ENCODE results near the gene CCDC157. TPM values are rescaled to one million over a fixed set of nuclear protein-coding genes. Genes with fewer than 3 reads are reported as not detected.

Gene CCDC157
- total and polyA plus RNA-seq, 10 of the 15 experiments (the other 5 are each of a cell fraction or from before 2014, with no cell fraction given): 0.10 to 2.8 (median 1.2) TPM

- TF ChIP-seq ATF3 (IDR thresholded peaks at IDR 0.05; ENCODE audit: borderline replicate concordance, extremely low read depth, low read depth, low read length): no peak
- TF ChIP-seq PBX3 (IDR thresholded peaks at IDR 0.05; ENCODE audit: insufficient replicate concordance, low read depth, low read length): no peak
- no peak for TF ChIP-seq SPI1 (IDR thresholded peaks at IDR 0.05; ENCODE audit: borderline replicate concordance, insufficient read depth, low read depth, low read length)
- TF ChIP-seq RBBP5 (conservative IDR thresholded peaks at IDR 0.05): no peak
- TF ChIP-seq HCFC1 (IDR thresholded peaks at IDR 0.05; ENCODE audit: low read length): no peak
- no peak for TF ChIP-seq NRF1 (conservative IDR thresholded peaks at IDR 0.05; ENCODE audit: low read depth, low read length)
- TF ChIP-seq ASH2L (IDR thresholded peaks at IDR 0.05; ENCODE audit: borderline replicate concordance, low read depth): no peak
- no peak for TF ChIP-seq RFX5 (IDR thresholded peaks at IDR 0.05; ENCODE audit: low read depth, low read length)
- no peak for TF ChIP-seq MLLT1 (IDR thresholded peaks at IDR 0.05)
- no peak for TF ChIP-seq HDAC2 (IDR thresholded peaks at IDR 0.05)
Observed at GRCh38 chr22:30312053-30312452, 44.8 kb upstream of the CCDC157 start (continued).
